ENCODE data around the gene TERB1. TPM values are rescaled to one million over a fixed set of nuclear protein-coding genes. Genes with fewer than 3 reads are reported as not detected.
A peak's percentile ranks its signal among the peaks of the same experiment; 100 is the strongest.

TERB1 gene
- total RNA-seq, 2 donors from 2014 or later = not detected

DNA sequence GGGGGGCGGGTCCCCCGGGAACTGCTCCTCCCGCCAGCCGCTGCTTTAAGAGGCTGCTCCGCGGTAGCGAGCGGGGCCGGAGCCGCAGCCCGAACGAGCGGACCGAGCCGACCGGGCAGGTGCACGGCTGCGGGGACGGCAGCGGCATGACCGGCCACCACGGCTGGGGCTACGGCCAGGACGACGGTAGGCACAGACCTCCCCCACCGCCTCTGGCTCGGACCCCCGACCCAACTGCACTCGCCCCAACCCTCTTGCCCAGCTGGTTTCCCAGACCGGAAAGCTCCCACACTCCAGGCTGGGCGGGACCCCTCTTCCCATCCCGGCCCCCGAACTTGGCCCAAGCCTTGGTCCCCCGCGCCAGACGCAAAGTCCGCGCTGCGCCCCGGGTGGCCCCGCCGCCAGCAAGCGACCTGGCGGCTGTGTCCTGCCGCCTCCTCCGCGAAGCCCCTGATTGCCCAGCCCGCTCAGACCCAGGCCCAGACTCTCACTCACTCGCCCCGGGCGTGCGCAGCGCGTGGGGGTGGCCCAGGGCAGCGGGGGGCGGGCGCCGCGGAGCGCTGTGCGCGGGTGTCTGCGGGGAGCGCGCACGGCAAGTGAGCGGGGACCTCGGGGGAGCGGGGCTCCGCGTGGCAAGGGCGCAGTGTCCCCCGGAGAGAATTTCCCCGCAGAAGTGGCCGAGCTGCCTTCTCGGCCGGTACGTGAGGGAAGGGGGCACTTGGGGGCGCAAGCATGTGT is 43.1 kb upstream of the TERB1 start, which contains the start of gene CA7:
CA7 (plus strand) TSS at position 73 of the 738 bp plus-strand sequence; CDS start at position 147, 74 bp downstream.
- no peak within 1 kb of the TSS for H3K27ac ChIP-seq
- H3K9me3 ChIP-seq = no peaks in the 10 kb centered on the region
- no peak for DNase-seq (ENCODE audit: low spot score)
- peak within 1 kb of the TSS; percentile 13 to 52 for H3K4me3 ChIP-seq
- peaks cover 0 to 14% of the 10 kb centered on the region in 2 donors for H3K4me1 ChIP-seq
- H3K36me3 ChIP-seq = no peaks in the 10 kb centered on the region
- TF ChIP-seq CTCF (IDR thresholded peaks at IDR 0.05) = no peak
- H3K27me3 ChIP-seq = peaks cover 0 to 3% of the 10 kb centered on the region in 2 donors

DNA sequence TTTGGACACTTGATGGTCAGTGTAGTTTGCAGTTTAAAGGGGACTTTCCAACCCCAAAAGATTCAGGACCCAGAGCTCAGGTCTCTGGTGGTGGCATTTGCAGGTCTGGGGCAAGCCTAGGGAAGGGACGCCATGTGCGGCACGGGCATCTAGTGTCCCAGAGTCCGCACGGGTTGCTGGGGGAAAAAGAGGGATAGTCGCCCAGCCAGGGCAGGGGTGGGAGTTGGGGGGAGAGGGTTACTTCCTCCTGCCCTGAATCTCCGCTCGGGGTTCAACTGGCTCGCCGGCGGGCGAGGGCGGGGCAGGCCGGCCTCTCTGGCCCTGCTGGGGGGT is 42.6 kb upstream of the TERB1 start:
- peaks cover 0 to 14% of the 10 kb centered on the region in 2 donors for H3K4me1 ChIP-seq
- no peak for DNase-seq (ENCODE audit: low spot score)
- no peak overlapping the region for H3K27ac ChIP-seq
- peak overlapping the region; percentile 13 to 52 for H3K4me3 ChIP-seq
- H3K36me3 ChIP-seq = no peaks in the 10 kb centered on the region
- H3K27me3 ChIP-seq = peaks cover 0 to 3% of the 10 kb centered on the region in 2 donors
- H3K9me3 ChIP-seq = no peaks in the 10 kb centered on the region
- no peak for TF ChIP-seq CTCF (IDR thresholded peaks at IDR 0.05)

DNA sequence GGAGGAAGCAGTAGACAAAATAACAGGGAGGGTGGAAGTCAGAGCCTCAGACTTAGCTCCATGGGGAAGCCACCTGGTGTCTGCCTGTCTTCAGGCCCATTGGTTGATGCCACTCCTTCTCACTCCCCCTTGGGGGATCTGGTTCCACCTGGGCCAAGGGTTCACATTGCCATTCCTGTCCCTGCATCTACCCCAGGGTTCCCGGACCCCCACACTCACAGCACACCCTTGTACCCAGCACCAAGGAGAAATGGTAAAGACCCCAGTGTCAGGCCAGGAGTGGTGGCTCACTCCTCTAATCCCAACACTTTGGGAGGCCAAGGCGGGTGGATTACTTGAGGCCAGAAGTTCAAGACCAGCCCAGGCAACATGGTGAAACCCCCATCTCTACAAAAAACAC is 41.8 kb upstream of the TERB1 start:
- Histone ChIP-seq H3K9me3 (no peaks in the 10 kb centered on the region), H3K27me3 (peaks cover 0 to 3% of the 10 kb centered on the region in 2 donors), H3K4me3 (no peak overlapping the region), H3K4me1 (peaks cover 0 to 14% of the 10 kb centered on the region in 2 donors), H3K36me3 (no peaks in the 10 kb centered on the region), H3K27ac (no peak overlapping the region)
- TF ChIP-seq CTCF (IDR thresholded peaks at IDR 0.05) = no peak
- no peak for DNase-seq (ENCODE audit: low spot score)

- peaks cover 0 to 14% of the 10 kb centered on the region in 2 donors for H3K4me1 ChIP-seq
- no peak for DNase-seq (ENCODE audit: low spot score)
- TF ChIP-seq CTCF (IDR thresholded peaks at IDR 0.05) = no peak
Measured at GRCh38 chr16:66842765-66843164, 41.4 kb upstream of the TERB1 start.

GRCh38 chr16:66841366-66841765 is 40.0 kb upstream of the TERB1 start:
- H3K9me3 ChIP-seq = no peaks in the 10 kb centered on the region
- no peak overlapping the region for H3K27ac ChIP-seq
- no peak for DNase-seq (ENCODE audit: low spot score)
- no peak overlapping the region for H3K4me3 ChIP-seq
- no peaks in the 10 kb centered on the region for H3K36me3 ChIP-seq
- peaks cover 0 to 3% of the 10 kb centered on the region in 2 donors for H3K27me3 ChIP-seq
- peaks cover 0 to 14% of the 10 kb centered on the region in 2 donors for H3K4me1 ChIP-seq
- no peak for TF ChIP-seq CTCF (IDR thresholded peaks at IDR 0.05)

More at GRCh38 chr16:66842765-66843164, 41.4 kb upstream of the TERB1 start:
- no peak overlapping the region for H3K27ac ChIP-seq
- H3K4me3 ChIP-seq = no peak overlapping the region
- H3K36me3 ChIP-seq = no peaks in the 10 kb centered on the region
- H3K9me3 ChIP-seq = no peaks in the 10 kb centered on the region
- H3K27me3 ChIP-seq = peaks cover 0 to 3% of the 10 kb centered on the region in 2 donors
